Measurements from ENCODE around the gene PHACTR3.

Gene PHACTR3

DNA sequence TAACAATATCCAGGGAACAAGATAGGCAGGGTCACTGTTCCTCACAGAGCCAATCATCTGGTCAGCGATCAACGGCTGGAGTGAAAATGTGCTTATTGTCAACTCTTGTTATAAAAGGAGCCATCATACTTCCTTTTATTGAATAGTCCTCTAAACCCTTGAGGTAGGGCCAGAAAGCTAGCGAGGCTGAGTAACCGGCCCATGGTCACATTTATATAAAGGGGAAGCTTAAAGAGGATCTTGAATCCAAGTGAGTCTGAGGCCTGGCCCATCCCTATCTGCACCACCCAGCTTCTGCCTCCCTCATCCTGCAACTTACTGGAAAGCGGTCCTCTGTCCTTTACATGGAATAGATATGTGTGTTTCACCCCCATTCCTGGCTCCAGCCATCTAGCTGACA, 9.5 kb downstream of the PHACTR3 start:
- Histone ChIP-seq H3K79me1 (replicated peaks; ENCODE audit: low read length, poor library complexity, severe bottlenecking) (no peaks in the 10 kb centered on the region), H3K4me2 (ENCODE audit: low read length, poor library complexity, severe bottlenecking) (no peak overlapping the region), H4K91ac (ENCODE audit: low read length) (no peak overlapping the region), H3K27ac (ENCODE audit: low read length, poor library complexity, severe bottlenecking) (no peak overlapping the region), H2BK12ac (ENCODE audit: low read length in 2 of 2) (no peak overlapping the region), H3K9ac (ENCODE audit: low read length) (no peak overlapping the region), H3K4me1 (ENCODE audit: control insufficient read depth, insufficient read depth, low read depth, low read length) (no peaks in the 10 kb centered on the region), H3K4ac (ENCODE audit: low read depth in 1 of 2, low read length in 2 of 2) (no peak overlapping the region), H2AK5ac (ENCODE audit: low read length, severe bottlenecking) (no peak overlapping the region), H3K27me3 (ENCODE audit: control insufficient read depth in 1 of 2, insufficient read depth in 1 of 2, low read length in 2 of 2) (peaks cover 0 to 39% of the 10 kb centered on the region in 2 experiments), H2AFZ (ENCODE audit: low read depth, low read length) (no peak overlapping the region), H3K9me3 (ENCODE audit: control insufficient read depth, low read length) (no peaks in the 10 kb centered on the region), H3K14ac (ENCODE audit: low read length in 2 of 2) (no peak overlapping the region), H3K23ac (ENCODE audit: low read length in 2 of 2) (no peak overlapping the region), H3K36me3 (ENCODE audit: control insufficient read depth in 1 of 2, insufficient read depth in 2 of 2, low read depth in 1 of 2, low read length in 2 of 2) (no peaks in the 10 kb centered on the region), H3K4me3 (ENCODE audit: insufficient read depth in 1 of 2, low read depth in 1 of 2, low read length in 2 of 2) (no peak overlapping the region), H3K18ac (ENCODE audit: low read depth in 1 of 2, low read length in 2 of 2) (no peak overlapping the region), H4K8ac (ENCODE audit: low read length) (no peak overlapping the region), H2BK5ac (ENCODE audit: low read depth, low read length, poor library complexity, severe bottlenecking) (no peak overlapping the region), H2BK120ac (ENCODE audit: low read depth, low read length) (no peak overlapping the region), H2BK15ac (ENCODE audit: low read depth, poor library complexity, severe bottlenecking) (no peak overlapping the region)
- WGBS = 64% methylated on average over 3 of the region's 5 CpGs
- no peak for DNase-seq

DNA sequence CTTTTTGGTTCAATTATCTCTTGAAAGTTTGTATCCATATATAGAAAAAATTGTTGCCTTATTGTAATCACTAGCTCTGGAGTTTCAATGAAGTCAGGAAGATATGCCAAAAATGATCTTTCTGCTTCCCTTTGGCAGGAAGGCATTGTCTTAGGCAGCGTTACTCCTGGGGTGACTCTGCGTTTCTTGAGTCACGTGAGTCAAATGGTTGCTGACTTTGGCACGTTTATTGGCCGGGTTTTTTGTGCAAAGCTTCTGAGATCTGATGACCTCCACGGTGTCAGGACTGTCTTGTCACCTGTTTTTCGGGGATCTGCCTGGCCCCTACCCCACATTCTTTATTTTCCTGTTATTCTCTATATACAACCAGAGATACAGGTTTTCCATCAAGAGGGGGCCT, 10.4 kb downstream of the PHACTR3 start:
- H3K18ac ChIP-seq (ENCODE audit: low read depth in 1 of 2, low read length in 2 of 2) = no peak overlapping the region
- DNase-seq = no peak
- no peak overlapping the region for H3K4me3 ChIP-seq (ENCODE audit: insufficient read depth in 1 of 2, low read depth in 1 of 2, low read length in 2 of 2)
- H3K36me3 ChIP-seq (ENCODE audit: control insufficient read depth in 1 of 2, insufficient read depth in 2 of 2, low read depth in 1 of 2, low read length in 2 of 2) = no peaks in the 10 kb centered on the region
- no peak overlapping the region for H3K4me2 ChIP-seq (ENCODE audit: low read length, poor library complexity, severe bottlenecking)
- no peak overlapping the region for H3K23ac ChIP-seq (ENCODE audit: low read length in 2 of 2)
- no peaks in the 10 kb centered on the region for H3K9me3 ChIP-seq (ENCODE audit: control insufficient read depth, low read length)
- no peak overlapping the region for H2BK5ac ChIP-seq (ENCODE audit: low read depth, low read length, poor library complexity, severe bottlenecking)
- no peak overlapping the region for H2BK12ac ChIP-seq (ENCODE audit: low read length in 2 of 2)
- peaks cover 0 to 43% of the 10 kb centered on the region in 2 experiments for H3K27me3 ChIP-seq (ENCODE audit: control insufficient read depth in 1 of 2, insufficient read depth in 1 of 2, low read length in 2 of 2)
- H3K14ac ChIP-seq (ENCODE audit: low read length in 2 of 2) = no peak overlapping the region
- no peak overlapping the region for H2BK120ac ChIP-seq (ENCODE audit: low read depth, low read length)
- no peak overlapping the region for H2AK5ac ChIP-seq (ENCODE audit: low read length, severe bottlenecking)
- no peaks in the 10 kb centered on the region for H3K79me1 ChIP-seq (replicated peaks; ENCODE audit: low read length, poor library complexity, severe bottlenecking)
- H3K27ac ChIP-seq (ENCODE audit: low read length, poor library complexity, severe bottlenecking) = no peak overlapping the region
- no peaks in the 10 kb centered on the region for H3K4me1 ChIP-seq (ENCODE audit: control insufficient read depth, insufficient read depth, low read depth, low read length)
- no peak overlapping the region for H3K4ac ChIP-seq (ENCODE audit: low read depth in 1 of 2, low read length in 2 of 2)
- H4K8ac ChIP-seq (ENCODE audit: low read length) = no peak overlapping the region
- H4K91ac ChIP-seq (ENCODE audit: low read length) = no peak overlapping the region
- 57% methylated on average over 6 of the region's 7 CpGs for WGBS
- no peak overlapping the region for H2BK15ac ChIP-seq (ENCODE audit: low read depth, poor library complexity, severe bottlenecking)
- H2AFZ ChIP-seq (ENCODE audit: low read depth, low read length) = no peak overlapping the region
- H3K9ac ChIP-seq (ENCODE audit: low read length) = no peak overlapping the region

DNA sequence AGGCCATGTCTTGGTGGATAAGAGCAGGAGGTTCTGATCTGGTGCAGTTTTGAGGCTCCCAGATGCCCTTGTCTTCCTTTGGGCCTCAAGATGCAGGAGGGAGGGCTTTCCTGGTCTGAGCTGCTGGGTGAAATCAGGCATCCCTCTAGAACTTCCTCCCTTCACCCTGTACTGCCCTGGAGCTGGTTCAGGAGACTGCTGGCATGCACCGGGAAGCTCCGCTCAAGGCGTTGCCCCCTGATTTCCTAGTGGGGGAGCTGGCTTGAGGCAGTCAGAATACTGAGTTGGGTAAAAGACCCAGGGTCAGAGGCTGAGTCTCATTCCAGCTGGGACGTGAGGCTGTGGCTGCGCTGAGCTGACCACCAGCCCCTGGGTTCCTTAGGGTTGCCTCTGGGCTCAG, 12.0 kb downstream of the PHACTR3 start:
- Histone ChIP-seq H3K9ac (ENCODE audit: low read length) (no peak overlapping the region), H3K4me2 (ENCODE audit: low read length, poor library complexity, severe bottlenecking) (no peak overlapping the region), H3K23ac (ENCODE audit: low read length in 2 of 2) (no peak overlapping the region), H2AK5ac (ENCODE audit: low read length, severe bottlenecking) (no peak overlapping the region), H3K27ac (ENCODE audit: low read length, poor library complexity, severe bottlenecking) (no peak overlapping the region), H3K4me1 (ENCODE audit: control insufficient read depth, insufficient read depth, low read depth, low read length) (no peaks in the 10 kb centered on the region), H3K79me1 (replicated peaks; ENCODE audit: low read length, poor library complexity, severe bottlenecking) (no peaks in the 10 kb centered on the region), H3K4me3 (ENCODE audit: insufficient read depth in 1 of 2, low read depth in 1 of 2, low read length in 2 of 2) (no peak overlapping the region), H3K18ac (ENCODE audit: low read depth in 1 of 2, low read length in 2 of 2) (no peak overlapping the region), H3K9me3 (ENCODE audit: control insufficient read depth, low read length) (no peaks in the 10 kb centered on the region), H2BK12ac (ENCODE audit: low read length in 2 of 2) (no peak overlapping the region), H2BK15ac (ENCODE audit: low read depth, poor library complexity, severe bottlenecking) (no peak overlapping the region), H4K91ac (ENCODE audit: low read length) (no peak overlapping the region), H2BK120ac (ENCODE audit: low read depth, low read length) (no peak overlapping the region), H2BK5ac (ENCODE audit: low read depth, low read length, poor library complexity, severe bottlenecking) (no peak overlapping the region), H3K14ac (ENCODE audit: low read length in 2 of 2) (no peak overlapping the region), H2AFZ (ENCODE audit: low read depth, low read length) (no peak overlapping the region), H3K36me3 (ENCODE audit: control insufficient read depth in 1 of 2, insufficient read depth in 2 of 2, low read depth in 1 of 2, low read length in 2 of 2) (no peaks in the 10 kb centered on the region), H4K8ac (ENCODE audit: low read length) (no peak overlapping the region), H3K4ac (ENCODE audit: low read depth in 1 of 2, low read length in 2 of 2) (no peak overlapping the region), H3K27me3 (ENCODE audit: control insufficient read depth in 1 of 2, insufficient read depth in 1 of 2, low read length in 2 of 2) (peaks cover 0 to 39% of the 10 kb centered on the region in 2 experiments)
- WGBS = 65% methylated on average over 5 of the region's 5 CpGs
- no peak for DNase-seq

DNA sequence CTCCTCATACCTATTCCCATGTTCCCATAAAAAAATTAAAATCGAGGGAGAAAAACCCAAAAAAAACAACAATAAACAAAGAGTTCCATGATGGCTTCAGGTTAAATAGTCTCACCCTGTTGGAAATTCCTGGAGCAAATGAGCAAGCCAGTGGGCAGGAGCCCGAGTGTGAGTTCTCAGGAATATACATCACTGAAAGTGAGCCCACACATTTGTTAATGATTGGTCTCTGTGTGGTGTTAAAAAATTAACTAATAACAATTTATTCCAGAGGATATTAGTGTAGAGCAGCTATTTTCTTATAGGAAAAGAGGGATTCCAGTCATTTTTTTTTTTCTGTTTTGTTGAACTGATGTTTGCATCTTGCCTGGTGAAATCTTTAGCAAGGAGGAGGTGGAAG, 12.9 kb downstream of the PHACTR3 start:
- WGBS = 49% methylated on average over 2 of the region's 2 CpGs

More for the DNA sequence above, 12.9 kb downstream of the PHACTR3 start:
- Histone ChIP-seq H3K23ac (ENCODE audit: low read length in 2 of 2) (no peak overlapping the region), H3K4me3 (ENCODE audit: insufficient read depth in 1 of 2, low read depth in 1 of 2, low read length in 2 of 2) (no peak overlapping the region), H3K27ac (ENCODE audit: low read length, poor library complexity, severe bottlenecking) (no peak overlapping the region), H2BK120ac (ENCODE audit: low read depth, low read length) (no peak overlapping the region), H2BK15ac (ENCODE audit: low read depth, poor library complexity, severe bottlenecking) (no peak overlapping the region), H2BK5ac (ENCODE audit: low read depth, low read length, poor library complexity, severe bottlenecking) (no peak overlapping the region), H3K14ac (ENCODE audit: low read length in 2 of 2) (no peak overlapping the region), H3K27me3 (ENCODE audit: control insufficient read depth in 1 of 2, insufficient read depth in 1 of 2, low read length in 2 of 2) (peaks cover 0 to 39% of the 10 kb centered on the region in 2 experiments), H4K91ac (ENCODE audit: low read length) (no peak overlapping the region), H3K9me3 (ENCODE audit: control insufficient read depth, low read length) (no peaks in the 10 kb centered on the region), H3K36me3 (ENCODE audit: control insufficient read depth in 1 of 2, insufficient read depth in 2 of 2, low read depth in 1 of 2, low read length in 2 of 2) (no peaks in the 10 kb centered on the region), H3K18ac (ENCODE audit: low read depth in 1 of 2, low read length in 2 of 2) (no peak overlapping the region), H2BK12ac (ENCODE audit: low read length in 2 of 2) (no peak overlapping the region), H4K8ac (ENCODE audit: low read length) (no peak overlapping the region), H3K4me2 (ENCODE audit: low read length, poor library complexity, severe bottlenecking) (no peak overlapping the region), H3K4me1 (ENCODE audit: control insufficient read depth, insufficient read depth, low read depth, low read length) (no peaks in the 10 kb centered on the region), H3K9ac (ENCODE audit: low read length) (no peak overlapping the region), H3K79me1 (replicated peaks; ENCODE audit: low read length, poor library complexity, severe bottlenecking) (no peaks in the 10 kb centered on the region), H2AFZ (ENCODE audit: low read depth, low read length) (no peak overlapping the region), H2AK5ac (ENCODE audit: low read length, severe bottlenecking) (no peak overlapping the region), H3K4ac (ENCODE audit: low read depth in 1 of 2, low read length in 2 of 2) (no peak overlapping the region)
- DNase-seq = no peak
